Measurements from ENCODE around the gene SPTBN2.
"Not testable (repeated sequence)": the region's sequence is repeated elsewhere in the genome, so short reads cannot be mapped to it uniquely, and the experiment has no call there.

SPTBN2 gene

DNA sequence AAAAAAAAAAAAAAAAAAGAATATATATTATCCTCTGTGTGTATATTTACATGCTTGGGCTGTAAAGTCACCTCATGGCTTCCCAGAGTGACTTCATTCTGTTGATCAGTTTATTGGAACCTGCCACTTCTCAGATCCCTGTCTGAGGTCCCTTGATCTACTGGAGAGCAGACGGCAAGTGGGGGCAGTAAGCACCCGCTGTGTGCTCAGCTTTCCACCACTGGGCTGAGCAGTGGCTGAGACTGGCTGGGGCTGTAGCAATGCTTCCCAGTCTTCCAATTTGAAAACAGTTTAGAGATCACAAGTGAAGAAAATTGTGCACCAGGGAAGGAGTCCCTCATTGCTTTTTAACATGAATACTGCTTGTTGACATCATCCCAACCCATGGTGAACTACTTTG, 44.4 kb downstream of the SPTBN2 start:
- FAIRE-seq = no peak

DNA sequence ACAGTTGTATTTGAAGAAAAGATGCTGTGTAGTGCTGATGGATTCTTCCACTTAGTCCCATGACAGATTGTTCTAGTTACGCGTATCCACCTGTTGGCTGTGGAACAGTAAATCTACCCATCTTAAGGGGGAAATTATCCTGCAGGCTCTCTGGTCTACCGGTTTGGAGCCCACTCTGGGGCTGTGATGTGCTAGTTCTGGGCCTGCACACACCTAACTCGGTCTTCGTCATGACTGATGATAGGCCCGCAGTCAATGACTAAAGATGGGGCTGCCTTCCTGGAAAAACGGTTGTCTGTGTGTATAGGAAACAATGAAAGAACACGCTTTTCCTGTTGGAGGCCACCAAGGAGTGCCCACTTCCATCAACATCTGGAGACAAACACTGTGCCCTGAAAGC, 45.1 kb downstream of the SPTBN2 start:
- FAIRE-seq = no peak

DNA sequence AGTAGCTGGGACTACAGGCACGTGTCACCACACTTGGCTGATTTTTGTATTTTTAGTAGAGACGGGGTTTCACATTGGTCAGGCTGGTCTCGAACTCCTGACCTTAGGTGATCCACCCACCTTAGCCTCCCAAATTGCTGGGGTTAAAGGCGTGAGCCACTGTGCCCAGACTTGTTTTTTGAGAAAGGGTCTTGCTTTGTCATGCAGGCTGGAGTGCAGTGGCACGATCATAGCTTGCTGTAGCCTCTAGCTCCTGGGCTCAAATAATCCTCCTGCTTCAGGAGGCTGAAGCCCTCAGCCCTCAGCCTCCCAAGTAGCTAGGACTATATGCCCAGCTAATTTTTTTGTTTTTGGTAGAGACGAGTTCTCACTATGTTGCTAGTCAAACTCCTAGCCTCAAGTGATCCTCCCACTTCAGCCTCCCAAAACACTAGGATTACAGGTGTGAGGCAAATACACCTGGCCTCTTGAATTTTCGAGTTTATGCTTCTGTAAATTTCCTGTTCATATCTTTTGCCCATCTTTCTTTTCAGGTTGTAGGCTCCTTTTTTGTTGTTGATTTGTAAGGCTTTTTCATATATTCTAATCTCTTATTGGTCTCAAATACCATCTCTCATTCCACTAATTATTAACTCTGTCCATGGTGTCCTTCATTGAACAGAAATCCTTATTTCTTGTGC, 47.9 kb downstream of the SPTBN2 start:
- no peak for FAIRE-seq

DNA sequence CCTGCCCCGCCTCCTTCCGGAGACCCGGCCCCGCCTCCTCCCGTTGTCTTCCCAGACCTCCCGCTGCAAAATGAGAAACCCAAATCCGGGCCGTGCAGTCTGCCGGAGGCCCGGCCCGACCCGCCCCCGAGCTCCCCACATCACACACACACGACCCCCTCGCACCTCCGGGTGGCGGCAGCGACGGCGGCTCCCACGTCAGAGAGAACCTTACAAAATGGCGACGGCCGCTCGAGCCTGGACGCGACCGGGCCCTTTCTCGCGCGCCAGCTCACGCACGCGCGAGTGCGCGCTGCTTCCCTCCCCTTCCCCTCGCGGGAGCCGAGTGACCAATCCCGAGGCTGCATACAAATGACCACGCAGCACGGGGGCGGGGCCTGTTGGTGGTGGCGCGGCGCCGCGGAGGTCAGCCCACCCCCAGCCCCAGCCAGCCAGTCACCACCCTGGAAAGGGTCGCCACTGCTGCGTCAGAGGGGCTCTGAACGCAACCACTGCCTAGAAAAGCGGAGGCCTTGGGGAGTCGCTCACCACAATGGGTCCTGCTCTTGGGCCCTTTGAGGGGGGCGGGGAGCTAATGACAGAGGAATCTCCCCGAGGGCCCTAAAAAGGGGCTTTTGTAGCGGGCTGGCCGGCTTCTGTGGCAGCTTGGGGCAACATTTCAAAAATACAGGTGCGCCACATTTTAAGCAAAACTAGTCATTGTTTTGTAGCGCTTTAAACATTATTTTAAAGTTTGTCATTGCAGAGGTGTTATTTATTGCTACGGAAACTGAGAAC, 51.2 kb downstream of the SPTBN2 start, which contains the start of gene RBM4B:
Gene RBM4B (minus strand): TSS at position 289 of the 777 bp plus-strand sequence. CDS start 808 bp downstream, outside the sequence.
- no peak for FAIRE-seq

DNA sequence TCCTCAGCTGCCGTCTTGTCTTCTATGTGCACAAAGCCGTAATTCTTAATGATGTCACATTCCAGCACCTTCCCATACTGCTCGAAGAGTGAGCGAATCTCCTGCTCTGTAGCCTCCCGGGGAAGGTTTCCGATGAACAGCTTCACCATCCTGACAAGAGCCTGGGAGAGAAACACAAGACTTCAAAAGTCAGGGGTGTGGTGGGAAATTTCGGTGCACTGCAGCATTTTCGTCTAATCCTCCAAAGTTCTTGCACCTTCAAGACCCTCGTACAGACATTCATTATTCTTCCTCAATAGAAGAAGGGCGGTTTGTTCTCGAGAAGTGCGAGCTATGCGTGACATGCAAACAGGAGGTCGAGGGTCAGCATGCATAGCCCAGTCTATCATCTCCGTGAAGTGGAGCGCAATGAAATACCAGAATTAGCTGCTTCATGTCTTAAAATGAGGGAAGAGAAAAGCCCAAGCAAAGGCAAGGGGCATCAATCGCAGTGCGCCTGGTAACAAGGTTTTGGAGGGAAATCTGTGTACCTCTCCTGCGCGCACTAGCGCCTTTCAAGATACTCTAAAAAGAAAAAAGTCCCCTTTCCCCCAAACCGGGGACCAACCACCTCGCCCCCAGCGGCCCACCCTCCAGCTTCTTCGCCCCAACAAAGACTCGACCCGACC, 52.0 kb downstream of the SPTBN2 start:
- FAIRE-seq = no peak

DNA sequence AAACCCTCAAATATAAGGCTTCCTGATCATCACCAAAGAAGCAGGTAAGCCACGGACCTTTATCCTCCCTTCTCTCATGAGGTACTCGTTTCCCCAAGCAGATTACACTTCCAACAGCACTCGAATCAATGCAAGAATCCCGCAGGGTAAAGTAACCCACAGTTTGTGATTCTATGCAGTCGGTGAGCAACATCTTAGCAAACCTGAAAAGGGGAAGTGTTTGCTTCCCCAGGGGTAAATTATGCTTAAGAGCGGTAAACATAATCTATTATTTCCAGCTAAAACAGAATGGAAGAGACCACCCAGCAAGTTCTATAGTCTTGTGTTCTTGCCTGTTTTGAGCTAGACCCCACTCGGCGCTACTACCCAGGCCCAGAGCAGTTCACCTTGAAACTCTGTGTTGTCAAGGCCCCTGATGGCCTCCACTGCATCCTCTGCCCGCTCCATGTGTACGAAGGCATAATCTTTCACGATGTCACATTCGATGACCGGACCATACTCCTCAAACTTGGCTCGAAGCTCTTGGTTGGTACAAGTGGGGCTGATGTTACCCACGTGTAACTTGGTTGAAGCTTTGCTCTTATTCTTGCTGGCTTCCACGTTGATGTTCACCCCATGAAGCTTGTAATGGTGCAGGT, 52.6 kb downstream of the SPTBN2 start:
- FAIRE-seq = no peak

DNA sequence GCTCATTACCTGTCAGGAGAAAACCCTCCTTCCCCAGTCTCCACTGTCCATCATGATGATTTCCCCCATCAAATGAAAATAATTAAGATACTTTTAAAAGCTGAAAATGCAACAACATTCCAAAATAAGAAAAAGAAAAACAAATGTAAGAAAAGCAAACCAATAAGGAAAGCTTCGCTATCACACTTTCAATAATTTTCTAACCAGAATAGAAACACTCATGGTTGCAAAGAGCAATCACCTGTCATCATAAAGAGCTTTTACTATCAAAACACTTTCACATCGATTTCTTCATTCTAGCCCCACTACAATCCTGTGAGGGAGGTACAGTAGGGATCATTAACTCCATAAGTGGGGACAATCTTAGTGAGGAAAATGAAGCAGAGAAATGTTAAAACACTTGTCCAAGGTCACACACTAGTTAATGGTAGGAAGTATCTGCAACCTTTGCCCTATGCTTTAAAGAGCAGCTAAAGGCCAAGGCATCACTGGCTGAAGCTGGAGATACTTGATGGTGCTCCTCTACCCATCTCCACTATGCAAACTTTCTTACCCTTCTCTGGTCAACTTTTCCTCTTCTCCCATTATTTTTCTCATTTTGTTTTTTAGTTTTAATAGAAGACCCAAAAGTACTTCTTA, 53.9 kb downstream of the SPTBN2 start:
- FAIRE-seq = no peak

DNA sequence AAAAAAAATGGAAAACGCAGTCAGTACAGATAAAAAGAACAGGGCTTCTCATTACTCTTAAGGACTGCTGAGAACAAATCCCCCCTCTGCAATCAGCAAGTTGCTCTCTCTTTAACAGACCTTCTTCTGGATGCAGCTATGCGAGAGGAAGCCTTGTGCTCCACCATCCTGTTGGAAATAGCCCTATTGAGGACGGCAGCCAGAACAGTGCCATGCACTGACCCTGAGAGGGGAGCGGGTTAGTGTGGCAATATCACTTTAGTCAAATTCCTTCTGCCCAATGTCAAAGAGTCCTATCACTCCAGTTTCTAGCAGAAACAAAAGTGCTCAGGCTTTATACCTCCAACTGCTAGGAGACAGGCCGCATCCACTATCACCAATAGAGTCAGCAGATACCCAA, 58.2 kb downstream of the SPTBN2 start:
- FAIRE-seq = no peak

DNA sequence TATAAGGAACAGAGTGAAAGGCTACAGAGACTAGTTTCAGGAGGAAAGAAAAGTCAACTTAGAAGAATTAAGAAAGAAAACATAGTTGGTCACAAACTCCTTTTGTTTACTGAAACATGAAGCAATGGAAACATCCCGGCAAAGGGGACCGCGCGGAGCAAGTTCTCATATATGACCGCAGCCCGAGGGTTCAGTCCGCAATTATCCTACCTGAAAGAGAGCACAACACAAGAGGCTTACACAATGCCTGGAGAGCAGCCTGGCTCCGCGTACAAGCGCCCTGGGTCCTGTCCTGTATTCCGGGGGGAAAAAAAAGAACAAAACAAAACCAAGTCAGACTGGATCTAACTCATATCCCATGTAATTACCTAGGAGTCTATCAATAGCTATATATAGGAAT, 63.6 kb downstream of the SPTBN2 start:
- no peak for FAIRE-seq

DNA sequence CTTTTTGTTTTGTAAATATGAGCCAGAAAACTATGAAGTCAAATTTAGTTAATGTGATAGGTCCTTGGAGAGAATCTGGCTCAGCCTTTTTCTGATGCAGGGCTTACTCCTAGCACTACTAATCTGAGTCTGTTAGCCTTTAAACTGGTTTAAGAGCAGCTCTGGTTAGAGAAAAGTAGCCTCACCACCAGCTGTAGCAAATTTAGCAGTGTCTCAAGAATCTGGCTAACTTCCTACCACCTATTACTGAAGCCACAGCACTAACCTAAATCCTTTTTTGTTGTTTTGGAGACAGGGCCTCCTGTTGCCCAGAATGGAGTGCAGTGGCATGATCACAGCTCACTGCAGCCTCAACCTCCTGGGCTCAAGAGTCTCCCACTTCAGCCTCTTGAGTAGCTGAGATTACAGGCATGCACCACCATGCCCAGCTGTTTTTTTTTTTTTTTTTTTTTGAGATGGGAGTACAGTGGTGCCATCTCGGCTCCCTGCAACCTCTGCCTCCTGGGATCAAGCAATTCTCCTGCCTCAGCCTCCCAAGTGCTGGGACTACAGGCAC, 65.2 kb downstream of the SPTBN2 start:
- FAIRE-seq = no peak

DNA sequence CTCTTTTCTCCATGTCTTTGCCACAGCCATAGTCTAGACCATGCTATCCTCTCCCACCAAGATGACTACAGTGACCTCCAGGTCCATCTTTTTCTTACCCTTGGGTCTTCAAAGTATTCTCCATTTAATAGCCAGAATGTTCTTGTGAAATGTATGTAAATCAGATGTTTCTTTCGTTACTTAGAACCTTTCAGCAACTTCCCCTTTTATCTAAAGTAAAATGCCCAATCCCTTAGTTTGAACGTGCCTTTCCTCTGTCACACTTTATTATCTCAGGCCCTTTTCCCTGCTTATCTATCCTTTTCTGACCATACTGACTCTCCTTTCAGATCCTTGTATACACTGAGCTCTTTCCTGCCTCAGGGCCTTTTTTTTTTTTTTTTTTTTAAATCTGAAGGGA, 69.3 kb downstream of the SPTBN2 start:
- FAIRE-seq = no peak

DNA sequence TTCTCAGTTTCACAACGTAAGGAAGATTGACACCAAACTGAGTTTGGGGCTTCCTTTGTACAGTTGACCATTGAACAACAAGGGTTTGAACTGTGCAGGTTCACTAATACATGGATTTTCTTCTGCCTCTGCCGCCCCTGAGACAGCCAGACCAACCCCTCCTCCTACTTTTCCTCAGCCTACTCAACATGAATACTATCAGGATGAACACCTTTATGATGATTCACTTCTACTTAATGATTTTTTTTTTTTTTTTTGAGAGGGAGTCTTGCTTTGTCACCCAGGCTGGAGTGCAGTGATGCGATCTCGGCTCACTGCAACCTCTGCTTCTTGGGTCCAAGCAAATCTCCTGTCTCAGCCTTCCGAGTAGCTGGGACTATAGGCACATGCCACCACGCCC, 75.9 kb downstream of the SPTBN2 start:
- no peak for FAIRE-seq

DNA sequence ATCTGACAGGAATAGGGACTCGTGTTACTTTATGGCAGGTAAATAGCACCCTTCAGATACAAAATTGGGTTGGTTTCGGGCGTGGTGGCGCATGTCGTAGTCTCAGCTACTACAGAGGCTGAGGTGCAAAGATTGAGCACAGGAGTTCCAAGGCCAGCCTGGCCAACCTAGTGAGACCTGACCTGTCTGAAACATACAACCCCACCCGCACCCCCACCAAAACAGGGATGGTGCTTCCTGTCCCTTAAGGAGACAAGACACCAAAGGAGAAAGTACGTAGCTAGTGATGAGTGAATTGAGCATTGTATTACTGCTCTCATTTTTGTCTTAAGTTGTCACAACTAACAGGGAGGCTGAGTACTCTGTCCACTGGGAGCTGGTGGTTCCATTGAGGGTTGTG, 76.4 kb downstream of the SPTBN2 start:
- no peak for FAIRE-seq

DNA sequence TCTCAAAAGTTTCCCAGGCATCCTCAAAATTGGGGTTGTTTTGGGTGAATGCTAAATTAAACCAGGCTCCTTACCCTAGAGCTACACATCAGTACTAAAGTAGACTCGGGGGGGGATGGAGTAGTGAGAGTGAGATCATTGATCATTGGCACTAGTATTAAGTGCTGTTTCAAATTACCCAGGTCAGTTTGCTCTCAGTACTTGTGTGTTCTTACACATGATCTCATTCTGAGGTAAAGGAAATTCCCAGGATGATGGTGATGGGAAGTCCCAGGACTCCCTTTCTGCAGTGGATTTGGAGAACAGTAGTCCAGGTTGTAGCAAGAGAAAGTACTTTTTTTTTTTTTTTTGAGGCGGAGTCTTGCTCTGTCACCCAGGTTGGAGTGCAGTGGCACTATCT, 78.0 kb downstream of the SPTBN2 start:
- FAIRE-seq = no peak

DNA sequence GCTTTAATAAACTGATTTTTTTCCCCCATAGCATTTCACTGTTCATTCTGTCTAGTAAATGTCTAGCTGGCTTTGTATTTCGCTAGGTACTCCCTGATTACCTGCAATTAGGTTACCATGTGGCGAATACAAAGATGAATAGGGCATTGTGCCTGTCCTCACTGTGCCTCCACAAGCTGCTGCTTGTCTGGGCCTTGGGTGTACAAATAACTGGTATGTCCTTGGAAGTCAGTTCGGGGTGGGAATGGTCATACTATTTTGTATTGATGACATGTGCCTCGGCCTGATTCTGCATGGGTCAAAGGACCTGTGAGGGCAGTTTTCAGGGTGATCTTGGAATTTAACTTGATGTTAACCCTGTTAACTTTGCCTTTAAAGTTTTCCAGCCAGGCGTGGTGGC, 79.1 kb downstream of the SPTBN2 start:
- no peak for FAIRE-seq

DNA sequence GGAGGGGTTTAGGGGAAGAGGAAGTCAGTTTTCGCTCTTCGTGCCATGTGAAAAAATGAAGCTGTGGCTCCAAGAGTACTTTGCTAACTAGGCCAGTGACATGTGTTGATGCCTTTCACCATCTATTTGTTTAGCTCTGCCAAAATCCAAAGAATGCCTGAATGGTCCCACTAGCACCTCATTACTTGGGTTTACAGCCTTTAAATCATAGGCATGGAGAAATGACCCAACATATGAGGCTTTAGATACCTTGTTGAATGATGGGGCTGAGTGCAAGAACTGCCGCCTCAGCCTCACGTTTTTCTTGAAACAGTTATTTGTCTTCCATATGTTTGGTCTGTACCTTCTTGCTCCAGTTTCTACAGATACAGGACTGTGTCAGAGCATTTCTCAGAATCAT, 82.2 kb downstream of the SPTBN2 start:
- no peak for FAIRE-seq

DNA sequence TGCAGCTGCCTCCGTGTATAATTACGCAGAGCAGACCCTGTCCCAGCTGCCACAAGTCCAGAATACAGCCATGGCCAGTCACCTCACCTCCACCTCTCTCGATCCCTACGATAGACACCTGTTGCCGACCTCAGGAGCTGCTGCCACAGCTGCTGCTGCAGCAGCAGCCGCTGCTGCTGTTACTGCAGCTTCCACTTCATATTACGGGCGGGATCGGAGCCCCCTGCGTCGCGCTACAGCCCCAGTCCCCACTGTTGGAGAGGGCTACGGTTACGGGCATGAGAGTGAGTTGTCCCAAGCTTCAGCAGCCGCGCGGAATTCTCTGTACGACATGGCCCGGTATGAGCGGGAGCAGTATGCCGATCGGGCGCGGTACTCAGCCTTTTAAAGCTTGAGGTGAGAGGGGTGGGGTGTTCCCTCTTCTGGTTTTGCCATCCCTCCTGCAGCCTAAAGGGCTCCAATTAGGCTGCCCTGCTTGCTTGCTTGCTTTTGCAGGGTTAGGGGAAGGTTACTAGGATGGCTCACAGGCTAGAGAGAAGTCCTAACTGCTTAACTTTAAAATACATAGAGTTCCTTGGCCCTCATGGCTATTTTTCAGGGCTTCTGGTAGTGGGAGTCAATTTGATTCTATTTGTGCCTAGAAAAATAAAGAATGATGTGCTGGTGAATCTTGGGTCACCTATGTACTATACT, 85.1 kb downstream of the SPTBN2 start:
- no peak for FAIRE-seq

DNA sequence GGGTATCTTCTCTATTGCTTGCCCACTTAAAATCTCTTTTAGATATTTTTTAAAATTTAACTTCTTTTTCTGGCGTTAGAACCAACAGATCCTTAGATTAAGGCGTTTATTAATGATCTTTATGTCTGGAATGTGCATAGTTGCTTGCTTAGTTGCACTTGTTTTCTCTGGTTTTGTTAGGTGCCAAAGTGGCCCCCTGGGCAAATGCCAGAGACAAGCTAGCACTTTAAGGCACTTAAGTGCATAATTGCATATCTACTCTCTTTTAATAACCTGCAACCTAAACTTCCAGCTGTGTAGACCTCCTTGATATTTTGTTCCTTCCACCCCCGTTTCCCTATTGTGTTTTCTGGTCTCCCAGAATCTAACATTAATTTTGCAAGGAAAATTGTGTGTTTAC, 87.2 kb downstream of the SPTBN2 start:
- FAIRE-seq = no peak

DNA sequence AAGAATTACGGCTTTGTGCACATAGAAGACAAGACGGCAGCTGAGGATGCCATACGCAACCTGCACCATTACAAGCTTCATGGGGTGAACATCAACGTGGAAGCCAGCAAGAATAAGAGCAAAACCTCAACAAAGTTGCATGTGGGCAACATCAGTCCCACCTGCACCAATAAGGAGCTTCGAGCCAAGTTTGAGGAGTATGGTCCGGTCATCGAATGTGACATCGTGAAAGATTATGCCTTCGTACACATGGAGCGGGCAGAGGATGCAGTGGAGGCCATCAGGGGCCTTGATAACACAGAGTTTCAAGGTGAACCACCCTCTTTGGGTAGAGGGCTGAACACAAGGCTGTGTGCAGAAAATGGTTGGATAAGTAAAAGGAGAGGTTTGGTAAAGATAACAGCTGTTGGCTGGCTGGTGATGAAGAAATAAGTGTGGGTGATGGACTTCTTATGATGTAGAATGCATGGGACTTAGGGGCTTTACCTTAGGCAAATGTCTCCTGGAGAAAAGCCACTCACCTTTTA, 89.1 kb downstream of the SPTBN2 start:
- not testable (repeated sequence) for FAIRE-seq

DNA sequence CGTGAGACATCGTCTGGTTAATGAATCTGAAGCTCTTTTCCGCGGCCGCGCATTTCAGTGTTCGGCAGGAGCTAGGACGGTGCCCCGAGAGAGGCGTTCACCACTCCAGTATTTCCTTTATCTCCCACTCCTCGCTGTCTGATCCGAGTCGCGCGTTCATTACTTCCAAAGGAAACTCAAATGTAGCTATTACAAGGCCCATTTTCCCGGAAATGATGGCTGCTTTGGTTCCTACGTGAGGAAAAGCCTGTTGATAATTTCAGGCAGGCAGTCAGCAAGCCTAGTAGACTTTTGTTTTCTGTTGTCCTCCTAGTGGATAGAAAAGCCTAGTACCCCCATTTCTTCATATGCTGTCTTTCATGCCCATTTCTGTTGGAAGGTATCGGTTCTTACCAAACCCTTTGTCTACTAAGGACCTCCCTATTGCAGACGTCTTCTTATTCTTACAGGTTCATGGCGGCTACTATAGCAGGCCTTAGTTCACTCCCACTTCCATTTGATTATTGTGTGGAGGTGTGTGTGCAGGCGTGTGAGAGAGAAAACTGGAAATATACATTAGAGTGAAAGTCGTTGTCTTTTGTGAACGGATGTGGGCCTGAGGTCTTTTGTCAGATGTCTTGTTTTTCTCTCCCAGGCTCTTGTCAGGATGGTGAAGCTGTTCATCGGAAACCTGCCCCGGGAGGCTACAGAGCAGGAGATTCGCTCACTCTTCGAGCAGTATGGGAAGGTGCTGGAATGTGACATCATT, 89.8 kb downstream of the SPTBN2 start:
- no peak for FAIRE-seq

Measured in endometrium (tissue), 2 donors.